Neutrophil (primary cell): ENCODE data around the gene HJURP.

ENCODE experiments used
- H3K27ac ChIP-seq: fragments of 200-600 bp; sonication (generic); 2 replicates; pipeline ENCODE4 v1.5.1; 2016; ENCODE audit warnings: mild to moderate bottlenecking, moderate library complexity
- H3K27me3 ChIP-seq: fragments of 200-600 bp; sonication (generic); 2 replicates; pipeline ENCODE4 v1.6.0; 2016; ENCODE audit warnings: mild to moderate bottlenecking
- H3K36me3 ChIP-seq: fragments of 200-600 bp; sonication (generic); 2 replicates; pipeline ENCODE4 v1.5.1; 2017
- H3K4me1 ChIP-seq, 2 experiments: fragments of 200-600 bp in 1 of 2; sonication (generic) in 1 of 2; 1 replicate in 1 of 2; 2 replicates in 1 of 2; pipeline versions ENCODE4 v1.5.1 to v1.6.1; 2013 to 2016; ENCODE audit warnings: low read depth in 1 of 2, low read length in 1 of 2, mild to moderate bottlenecking in 1 of 2, moderate library complexity in 1 of 2; ENCODE audit not compliant: control insufficient read depth in 1 of 2, insufficient read depth in 1 of 2
- H3K4me3 ChIP-seq, 2 experiments: fragments of 200-600 bp in 1 of 2; sonication (generic) in 1 of 2; 1 replicate in 1 of 2; 2 replicates in 1 of 2; pipeline ENCODE4 v1.5.1; 2013 to 2016; ENCODE audit warnings: low read depth in 1 of 2, low read length in 1 of 2, mild to moderate bottlenecking in 1 of 2, moderate library complexity in 1 of 2
- H3K9me3 ChIP-seq: fragments of 200-600 bp; sonication (generic); 2 replicates; pipeline ENCODE4 v1.5.1; 2016
- TF ChIP-seq, protein P1 (sequence below): fragments of 200-600 bp; sonication (generic); IDR thresholded peaks from 2 replicates; pipeline ENCODE4 v1.5.1; 2016; ENCODE audit warnings: antibody characterized with exemption

The HJURP gene

DNA sequence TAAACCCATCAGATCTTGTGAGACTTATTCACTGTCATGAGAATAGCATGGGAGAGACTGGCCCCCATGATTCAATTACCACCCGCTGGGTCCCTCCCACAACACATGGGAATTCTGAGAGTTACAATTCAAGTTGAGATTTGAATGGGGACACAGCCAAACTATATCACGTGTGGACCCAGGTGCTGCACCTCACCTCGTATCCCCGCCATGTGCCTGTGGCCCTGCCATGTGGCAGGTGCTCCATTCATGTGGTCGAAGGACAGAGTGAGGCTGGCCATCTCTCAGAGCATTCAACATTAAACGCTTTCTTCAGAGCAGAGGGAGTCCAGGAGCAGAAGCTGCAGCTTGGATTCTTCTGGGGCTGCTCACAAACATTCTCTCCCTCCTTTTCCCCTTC lies 44.0 kb downstream of the HJURP start:
- Histone ChIP-seq H3K9me3 (no peaks in the 10 kb centered on the region), H3K4me1 (no peaks in the 10 kb centered on the region), H3K4me3 (no peak overlapping the region), H3K27me3 (peaks cover 9% of the 10 kb centered on the region), H3K27ac (no peak overlapping the region), H3K36me3 (no peaks in the 10 kb centered on the region)
- TF ChIP-seq, protein P1, sequence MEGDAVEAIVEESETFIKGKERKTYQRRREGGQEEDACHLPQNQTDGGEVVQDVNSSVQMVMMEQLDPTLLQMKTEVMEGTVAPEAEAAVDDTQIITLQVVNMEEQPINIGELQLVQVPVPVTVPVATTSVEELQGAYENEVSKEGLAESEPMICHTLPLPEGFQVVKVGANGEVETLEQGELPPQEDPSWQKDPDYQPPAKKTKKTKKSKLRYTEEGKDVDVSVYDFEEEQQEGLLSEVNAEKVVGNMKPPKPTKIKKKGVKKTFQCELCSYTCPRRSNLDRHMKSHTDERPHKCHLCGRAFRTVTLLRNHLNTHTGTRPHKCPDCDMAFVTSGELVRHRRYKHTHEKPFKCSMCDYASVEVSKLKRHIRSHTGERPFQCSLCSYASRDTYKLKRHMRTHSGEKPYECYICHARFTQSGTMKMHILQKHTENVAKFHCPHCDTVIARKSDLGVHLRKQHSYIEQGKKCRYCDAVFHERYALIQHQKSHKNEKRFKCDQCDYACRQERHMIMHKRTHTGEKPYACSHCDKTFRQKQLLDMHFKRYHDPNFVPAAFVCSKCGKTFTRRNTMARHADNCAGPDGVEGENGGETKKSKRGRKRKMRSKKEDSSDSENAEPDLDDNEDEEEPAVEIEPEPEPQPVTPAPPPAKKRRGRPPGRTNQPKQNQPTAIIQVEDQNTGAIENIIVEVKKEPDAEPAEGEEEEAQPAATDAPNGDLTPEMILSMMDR, result no peak

GRCh38 chr2:233807966-233808935 lies 46.1 kb downstream of the HJURP start:
- Histone ChIP-seq H3K27ac (no peak overlapping the region), H3K4me3 (no peak overlapping the region), H3K27me3 (no peaks in the 10 kb centered on the region), H3K36me3 (no peaks in the 10 kb centered on the region), H3K4me1 (no peaks in the 10 kb centered on the region), H3K9me3 (no peaks in the 10 kb centered on the region)
- TF ChIP-seq, protein P1, result no peak

DNA sequence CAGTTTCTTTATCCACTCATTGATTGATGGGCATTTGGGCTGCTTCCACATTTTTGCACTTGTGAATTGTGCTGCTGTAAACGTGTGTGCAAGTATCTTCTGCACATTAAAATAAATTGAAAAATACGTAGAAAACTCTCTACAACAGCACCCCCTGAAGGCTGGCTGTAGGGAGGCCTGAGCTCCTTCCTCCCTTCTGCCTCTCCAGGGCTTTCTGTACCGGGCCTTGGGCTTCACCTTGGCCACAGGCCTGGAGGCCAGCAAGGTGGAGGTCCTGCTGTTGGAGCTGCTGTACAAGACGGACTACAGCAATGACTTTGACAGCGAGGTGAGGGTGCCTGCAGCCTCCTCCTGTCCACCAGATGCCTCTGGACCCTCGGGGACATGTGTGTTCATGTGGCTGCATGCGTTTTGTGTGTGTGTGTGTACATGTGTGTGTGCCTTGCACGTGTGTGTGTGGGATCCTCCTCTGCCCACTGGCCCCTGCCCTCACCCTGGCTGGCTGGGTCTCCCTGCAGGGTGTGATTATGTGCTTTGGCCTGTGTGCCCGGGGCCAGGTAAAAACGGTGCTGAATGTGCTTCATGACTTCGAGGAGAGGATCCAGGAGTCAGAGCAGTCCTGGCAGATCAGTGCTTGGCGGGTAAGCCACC lies 47.0 kb downstream of the HJURP start:
- H3K36me3 ChIP-seq, result no peaks in the 10 kb centered on the region
- TF ChIP-seq, protein P1, result no peak
- H3K9me3 ChIP-seq, result no peaks in the 10 kb centered on the region
- H3K4me3 ChIP-seq, result no peak overlapping the region
- no peaks in the 10 kb centered on the region for H3K4me1 ChIP-seq
- H3K27ac ChIP-seq, result no peak overlapping the region
- no peaks in the 10 kb centered on the region for H3K27me3 ChIP-seq

GRCh38 chr2:233803994-233804393 lies 50.3 kb downstream of the HJURP start:
- Histone ChIP-seq H3K27ac (no peak overlapping the region), H3K9me3 (no peaks in the 10 kb centered on the region), H3K4me3 (no peak overlapping the region), H3K4me1 (no peaks in the 10 kb centered on the region), H3K36me3 (no peaks in the 10 kb centered on the region), H3K27me3 (no peaks in the 10 kb centered on the region)
- TF ChIP-seq, protein P1, result no peak

DNA sequence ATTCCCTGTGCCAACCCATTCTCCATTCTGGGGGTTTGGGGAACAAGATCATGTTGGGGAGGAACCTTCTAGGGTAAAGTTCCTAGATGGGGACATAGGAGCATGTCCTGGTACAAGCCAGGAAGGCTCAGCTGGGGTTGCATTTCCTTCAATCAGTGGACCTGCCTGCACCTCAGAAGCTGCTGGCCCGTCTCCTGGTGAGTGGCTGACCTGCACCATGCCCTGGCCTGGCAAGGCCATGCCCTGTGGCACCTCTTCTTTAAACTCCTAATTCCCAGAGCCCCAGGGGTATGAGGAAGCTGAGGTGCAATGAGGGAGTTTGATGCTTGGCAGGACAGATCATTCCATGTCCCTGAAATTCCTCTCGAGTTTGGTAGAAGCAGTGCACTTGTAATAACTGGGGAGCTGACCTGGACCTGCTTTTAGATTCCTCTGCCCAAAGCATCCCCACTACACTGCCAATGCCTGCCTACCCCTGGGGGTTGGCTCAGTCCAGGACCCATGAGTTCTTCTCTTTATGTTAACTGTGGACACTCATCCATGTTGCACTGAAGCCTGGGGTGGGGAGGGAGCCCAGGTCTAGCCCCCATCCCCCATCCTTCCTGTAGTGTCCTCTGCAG lies 50.9 kb downstream of the HJURP start:
- no peaks in the 10 kb centered on the region for H3K27me3 ChIP-seq
- no peaks in the 10 kb centered on the region for H3K9me3 ChIP-seq
- TF ChIP-seq, protein P1, result no peak
- H3K4me3 ChIP-seq, result no peak overlapping the region
- no peaks in the 10 kb centered on the region for H3K4me1 ChIP-seq
- no peak overlapping the region for H3K27ac ChIP-seq
- H3K36me3 ChIP-seq, result no peaks in the 10 kb centered on the region
